Stimulated activated CD8-positive, alpha-beta memory T cell treated with anti-CD3 and anti-CD28 coated beads, Interleukin-15, amount 100 ng/mL, for 1 hour (primary cell): Measurements from ENCODE around the gene PRPSAP1.

Source experiments
- DNase-seq: peaks from one replicate; pipeline ENCODE4 v3.0.0-alpha.2; 2020; ENCODE audit warnings: low read depth

PRPSAP1 gene

DNA sequence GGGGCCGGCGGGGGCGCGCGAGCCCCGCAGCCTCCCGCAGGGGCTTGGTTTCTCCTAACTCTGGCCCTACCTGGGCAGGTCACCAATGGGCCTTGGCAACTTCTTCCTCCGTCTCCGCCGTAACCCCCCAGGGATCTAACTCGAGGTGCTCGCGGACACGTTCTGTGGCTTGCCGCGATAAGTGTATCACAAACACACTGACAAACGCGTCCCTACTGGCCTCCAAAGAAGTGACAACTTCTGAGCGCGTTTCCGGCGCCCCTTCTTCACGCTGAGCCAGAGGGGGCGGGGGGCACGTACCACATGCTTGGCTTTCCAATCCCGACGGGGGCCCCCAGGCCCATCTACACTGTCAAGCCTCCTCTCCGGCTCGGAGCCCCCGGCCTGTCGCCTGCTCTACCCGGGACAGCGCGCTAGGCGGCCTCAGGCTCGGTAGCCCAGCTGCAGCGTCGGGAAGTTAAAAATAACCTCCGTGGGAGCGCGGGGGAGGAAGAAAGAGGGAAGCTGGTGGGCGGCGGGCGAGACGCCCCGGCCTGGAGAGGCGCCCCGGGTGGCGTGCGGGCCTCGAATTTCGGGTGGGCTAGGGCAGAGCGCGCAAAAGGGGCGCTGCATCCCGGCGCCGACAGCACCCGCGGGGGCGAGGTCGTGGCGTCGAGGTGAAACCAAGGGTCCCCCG, 30.0 kb upstream of the PRPSAP1 start:
- DNase-seq, result peak; percentile 7

DNA sequence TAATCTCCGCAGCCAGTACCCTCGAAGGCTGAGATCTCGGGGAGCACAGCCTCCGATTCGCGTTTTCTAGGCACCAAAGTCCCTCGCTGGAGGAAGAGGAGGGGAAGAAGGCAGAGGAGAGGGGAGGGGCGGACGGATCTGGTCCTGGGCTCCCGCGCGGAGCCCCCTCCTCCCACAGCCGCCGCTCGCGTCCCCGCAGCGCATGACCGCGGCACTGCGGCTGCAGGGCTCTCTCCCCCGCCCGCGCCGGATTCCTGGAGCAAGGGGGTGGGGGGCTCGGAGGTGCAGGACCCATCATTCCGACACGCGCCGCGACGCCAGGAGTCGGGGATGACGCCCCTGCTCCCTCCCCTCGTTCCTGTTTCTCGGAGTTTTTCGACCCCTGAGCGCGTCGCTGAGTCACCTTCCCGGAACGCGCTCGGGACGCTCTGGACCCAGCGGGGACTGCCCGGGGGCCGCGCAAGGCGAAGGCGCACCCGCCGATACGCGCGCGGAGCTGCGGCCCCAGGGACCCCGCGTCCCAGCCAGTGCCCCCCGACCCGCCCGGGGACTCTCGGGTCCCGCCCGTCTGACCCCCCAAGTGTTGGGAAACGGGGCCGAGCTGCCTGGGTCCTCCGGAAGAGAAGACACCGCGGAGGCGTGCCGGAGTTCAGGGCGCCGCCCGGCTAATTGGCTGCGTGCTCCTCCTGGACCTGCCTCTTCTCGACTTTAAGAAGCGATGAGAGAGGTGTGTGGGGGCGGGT, 29.3 kb upstream of the PRPSAP1 start:
- peak; percentile 16 for DNase-seq

DNA sequence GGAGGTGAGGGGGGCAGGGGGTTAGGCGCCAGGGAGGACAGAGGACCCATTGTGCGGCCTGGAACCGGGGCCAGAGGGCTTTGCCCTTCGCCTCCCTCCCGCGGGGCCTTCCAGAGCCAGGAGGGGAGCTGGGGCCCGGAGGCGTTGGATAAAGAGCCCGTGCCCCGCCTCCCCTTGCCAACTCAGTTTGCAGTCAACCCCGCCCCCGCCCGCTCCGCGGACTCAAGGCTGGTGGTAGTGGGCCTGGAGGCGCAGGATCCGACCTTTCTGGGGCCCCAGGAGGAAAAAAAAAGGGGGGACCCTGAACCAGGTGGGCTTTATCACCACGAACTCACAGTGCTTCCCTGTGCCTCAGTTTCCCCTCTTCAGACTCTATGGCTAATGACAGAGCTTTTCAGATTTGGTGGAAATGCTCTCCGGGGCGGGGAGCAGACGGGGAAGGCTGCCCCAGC, 28.7 kb upstream of the PRPSAP1 start:
- DNase-seq, result no peak

DNA sequence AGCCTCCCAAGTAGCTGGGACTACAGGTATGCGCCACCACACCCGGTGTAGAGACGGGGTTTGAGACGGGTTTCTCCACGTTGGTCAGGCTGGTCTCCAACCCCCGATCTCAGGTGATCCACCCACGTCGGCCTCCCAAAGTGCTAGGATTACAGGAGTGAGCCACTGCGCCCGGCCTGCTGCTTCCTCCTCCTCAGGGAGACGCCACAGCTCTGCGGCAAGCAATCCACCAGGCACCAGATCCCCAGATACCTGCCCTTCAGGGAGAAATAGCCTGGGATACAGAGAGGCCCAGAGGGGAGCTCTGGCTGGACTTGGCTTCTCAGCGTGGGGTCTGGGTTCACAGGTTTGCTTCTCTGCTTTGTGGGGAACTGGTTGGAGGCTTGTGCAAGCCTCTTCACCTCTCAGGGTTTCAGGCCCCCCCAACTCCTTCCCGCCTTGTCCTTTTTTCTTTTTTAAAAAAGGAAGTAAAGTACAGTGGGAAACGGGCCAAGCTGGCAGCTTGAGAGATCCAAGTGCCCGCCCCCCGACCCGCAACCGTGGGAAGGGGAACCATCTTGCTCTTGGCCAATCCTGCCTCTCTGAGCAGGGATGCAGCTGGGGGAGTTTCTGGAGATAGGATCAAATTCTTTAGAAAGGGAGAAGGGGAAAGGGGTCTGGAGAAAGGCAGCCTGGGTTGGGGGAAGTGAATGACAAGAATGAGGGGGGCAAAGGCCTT, 28.1 kb upstream of the PRPSAP1 start:
- no peak for DNase-seq

DNA sequence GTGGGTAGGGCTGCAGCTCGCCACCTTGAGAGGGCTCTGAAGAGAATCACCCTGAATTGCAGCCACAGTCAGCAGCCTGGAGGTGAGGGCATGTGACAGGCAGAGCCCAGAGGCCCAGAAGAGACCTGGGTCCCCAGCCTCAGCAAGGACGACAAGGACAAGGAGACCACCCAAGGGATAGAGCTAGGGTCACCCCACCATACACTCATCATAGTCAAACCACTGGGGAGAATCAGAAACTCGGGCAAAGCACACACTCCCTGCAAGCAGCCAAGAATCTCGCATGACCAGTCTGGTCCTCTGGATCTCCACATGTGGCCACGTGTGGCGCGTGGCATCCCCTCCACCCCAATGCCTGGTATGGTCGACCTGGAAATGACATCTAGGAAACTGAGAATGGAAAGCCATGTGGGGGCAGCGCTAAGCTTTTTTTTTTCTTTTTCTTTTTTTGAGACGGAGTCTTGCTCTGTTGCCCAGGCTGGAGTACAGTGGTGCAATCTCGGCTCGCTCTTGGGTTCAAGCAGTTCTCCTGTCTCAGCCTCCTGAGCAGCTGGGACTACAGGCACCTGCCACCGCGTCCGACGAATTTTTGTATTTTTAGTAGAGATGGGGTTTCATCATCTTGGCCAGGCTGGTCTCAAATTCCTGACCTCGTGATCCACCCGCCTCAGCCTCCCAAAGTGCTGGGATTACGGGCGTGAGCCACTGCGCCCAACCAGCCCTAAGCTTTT, 26.1 kb upstream of the PRPSAP1 start:
- no peak for DNase-seq

DNA sequence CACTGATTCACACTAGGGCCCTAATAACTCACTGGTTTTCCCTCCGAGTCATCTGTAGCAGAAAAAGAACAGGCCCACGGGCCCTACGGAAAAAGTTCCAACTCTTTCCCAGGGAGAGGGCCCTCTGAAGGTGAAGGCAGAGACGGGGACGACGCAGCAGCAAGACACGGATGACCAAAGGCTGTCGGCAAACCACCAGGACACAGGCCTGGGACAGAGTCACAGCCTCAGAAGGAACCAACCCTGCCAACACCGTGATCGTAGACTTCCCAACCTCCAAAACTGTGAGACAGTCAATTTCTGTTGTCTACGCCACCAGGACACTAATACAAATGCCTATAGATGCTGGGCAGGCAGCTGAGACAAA, 25.5 kb upstream of the PRPSAP1 start:
- DNase-seq, result no peak

DNA sequence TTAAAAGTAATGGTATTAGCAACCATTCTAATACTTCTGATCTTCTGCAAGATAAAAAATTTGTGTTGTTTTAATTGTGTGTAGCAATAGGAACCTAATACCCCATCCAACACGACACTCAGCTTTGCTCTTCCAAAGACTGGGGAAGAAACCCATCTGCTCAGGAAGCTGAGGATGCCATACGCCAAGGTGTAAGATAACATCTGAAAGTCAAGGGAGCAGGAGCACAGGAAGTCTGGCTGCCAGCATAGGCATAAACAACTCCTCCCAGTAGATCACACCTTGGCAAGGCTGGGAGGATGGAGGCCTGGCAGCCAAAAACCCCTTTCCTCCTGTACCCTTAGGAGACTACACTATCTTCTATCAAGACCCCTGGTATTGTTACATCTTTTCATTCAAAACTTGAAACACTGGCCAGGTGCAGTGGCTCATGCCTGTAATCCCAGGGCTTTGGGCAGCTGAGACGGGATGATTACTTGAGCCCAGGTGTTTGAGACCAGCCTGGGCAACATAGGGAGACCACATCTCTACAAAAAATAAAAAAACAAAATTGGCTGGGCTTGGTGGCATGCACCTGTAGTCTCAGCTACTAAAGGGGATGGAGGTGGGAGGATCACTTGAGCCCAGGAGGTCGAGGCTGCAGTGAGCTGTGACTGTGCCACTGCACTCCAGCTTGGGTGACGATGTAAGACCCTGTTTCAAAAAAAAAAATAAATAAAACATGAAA, 25.0 kb upstream of the PRPSAP1 start:
- DNase-seq, result no peak

DNA sequence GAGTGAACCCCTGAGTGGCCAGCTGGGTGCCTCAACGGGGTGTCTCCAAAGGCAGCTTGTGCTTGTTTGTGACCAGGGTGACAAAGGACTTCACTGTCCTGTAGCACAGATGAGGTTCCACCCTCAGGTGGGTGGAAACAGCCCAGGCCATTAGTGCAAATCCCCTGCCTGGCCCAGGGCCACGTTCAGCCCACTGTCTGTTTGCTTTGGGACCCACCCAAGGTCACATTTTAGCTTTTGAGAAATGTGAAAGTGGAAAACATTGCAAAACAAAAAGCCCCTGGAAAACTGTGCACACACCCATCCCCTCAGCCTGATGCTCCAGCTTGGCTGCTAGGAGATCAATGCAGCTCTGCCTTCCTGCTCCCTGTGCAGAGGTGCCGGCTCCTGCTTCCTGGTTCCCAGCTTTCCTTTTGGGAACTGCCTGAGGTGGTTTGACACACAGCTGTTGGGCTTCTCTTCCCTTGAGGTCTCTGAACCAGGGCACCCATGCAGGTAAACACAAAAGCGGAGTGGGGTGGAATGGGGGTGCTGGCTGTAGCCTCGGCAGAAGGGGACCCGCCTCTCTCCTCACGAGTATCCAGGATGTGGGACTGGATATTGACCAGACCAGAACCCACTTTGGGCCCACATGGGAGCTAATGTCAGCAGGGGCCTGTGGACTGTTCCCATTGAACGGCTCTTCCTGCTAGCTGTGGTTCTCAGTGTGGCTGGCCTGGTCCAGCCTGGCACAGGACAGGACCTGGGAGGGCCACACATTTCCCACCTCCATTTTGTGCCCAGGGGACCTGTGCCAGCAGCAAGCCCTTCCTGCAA, 22.8 kb upstream of the PRPSAP1 start:
- DNase-seq, result no peak

DNA sequence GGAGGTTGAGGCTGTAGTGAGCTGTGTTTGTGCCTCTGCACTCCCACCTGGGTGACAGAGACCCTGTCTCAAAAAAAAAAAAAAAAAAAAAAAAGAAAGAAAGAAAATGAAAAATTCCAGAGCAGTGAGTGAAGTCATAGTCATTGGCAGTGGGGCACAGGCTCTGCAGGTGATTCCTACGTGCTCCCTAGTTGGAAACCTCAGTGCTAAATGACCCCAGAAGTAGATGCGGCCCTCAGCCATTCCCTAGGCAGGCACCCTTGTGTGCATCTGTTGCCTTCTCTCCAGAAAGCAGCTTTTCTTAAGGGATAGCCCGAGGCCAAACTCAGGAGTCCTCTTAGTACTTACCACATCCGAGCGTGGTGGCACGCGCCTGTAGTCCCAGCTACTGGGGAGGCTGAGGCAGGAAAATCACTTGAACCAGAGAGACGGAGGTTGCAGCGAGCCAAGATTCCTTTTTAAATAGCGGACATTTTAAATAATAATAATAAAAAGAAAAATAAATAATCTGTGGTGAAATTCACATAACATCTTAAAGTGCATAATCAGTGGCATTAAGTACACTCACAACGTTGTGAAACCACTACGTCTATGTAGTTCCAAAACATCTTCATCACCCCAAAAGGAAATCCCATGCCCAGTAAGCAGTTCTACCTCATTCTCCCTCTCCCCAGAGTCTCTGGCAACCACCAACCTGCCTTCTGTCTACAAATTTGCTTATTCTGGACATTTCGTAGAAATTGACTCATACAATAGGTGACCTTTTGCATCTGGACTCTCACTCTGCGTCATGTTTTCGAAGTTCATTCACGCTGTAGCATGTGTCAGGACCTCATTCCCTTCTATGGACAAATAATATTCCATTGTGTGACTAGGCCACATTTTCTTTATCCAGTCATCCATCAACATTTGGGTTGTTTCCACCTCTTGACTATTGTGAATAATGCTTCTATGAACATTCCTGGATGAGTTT, 18.2 kb upstream of the PRPSAP1 start:
- DNase-seq, result no peak

DNA sequence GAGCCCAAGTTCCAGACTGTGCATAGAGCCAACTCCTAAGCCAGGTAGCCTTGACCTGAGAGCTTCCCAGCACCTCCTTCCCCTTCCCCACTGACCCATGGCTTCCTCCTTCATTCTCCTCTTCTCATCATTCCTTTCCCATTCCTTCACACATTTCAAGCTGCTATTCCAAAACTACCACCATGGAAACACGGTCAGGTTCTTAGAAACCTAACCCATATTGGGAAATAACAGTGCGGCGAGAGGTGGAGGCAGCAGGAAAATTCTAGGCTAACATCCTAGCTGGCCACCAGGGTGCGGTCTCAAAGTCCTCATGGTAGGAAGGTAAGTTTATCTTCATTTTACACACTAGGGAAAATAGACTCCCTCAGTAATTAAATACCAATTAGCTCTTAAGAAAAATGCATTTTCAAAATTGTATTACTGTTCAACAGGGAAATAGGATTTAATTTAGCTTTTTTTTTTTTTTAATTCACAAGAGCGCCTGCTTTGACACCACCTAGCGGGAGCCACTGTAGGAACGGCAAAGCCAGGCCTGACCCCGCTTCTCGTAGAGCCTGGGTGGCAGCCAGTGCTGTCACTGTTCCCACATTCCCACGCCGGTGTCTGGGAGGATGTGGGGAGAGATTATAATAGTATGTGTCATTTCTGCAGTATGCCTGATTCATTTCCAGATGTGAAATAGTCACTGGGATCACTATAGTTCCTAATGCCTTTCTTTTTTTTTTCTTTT, 16.7 kb upstream of the PRPSAP1 start:
- no peak for DNase-seq

DNA sequence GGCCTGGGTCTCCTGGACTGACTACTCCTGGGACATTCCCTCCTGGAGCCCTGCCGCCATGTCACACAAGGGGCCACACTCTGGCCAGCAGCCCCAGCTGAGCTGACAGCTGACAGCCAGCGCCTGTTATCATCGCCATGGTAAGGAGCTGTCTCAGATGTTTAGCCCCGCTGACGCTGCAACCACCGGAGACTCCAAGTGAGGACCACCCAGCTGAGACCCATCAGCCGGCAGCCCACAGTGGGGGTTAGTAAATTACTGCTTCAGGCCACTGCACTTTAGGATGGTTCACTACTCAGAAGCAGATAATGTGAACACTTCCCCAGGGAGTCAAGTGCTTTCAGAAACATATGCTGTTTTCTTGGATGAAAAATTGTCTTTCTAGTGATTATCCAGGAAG, 16.1 kb upstream of the PRPSAP1 start:
- no peak for DNase-seq

DNA sequence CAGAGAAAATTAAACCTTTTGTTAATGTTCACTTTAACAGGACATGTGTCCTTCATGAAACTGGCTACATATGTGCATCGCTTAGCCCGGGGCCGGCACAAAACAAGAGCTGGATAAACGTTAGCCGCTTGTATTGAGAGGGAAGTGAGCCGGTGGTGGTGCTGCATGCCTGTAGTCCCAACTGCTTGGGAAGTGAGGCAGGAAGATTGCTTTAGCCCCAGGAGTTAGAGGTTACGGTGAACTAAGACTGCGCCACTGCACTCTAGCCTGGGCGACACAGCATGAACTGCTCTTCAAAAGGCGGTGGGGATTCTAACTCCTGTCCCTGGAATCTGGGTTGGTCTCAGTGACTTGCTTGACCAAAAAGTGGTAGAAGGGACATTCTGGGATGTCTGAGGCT, 15.7 kb upstream of the PRPSAP1 start:
- no peak for DNase-seq

DNA sequence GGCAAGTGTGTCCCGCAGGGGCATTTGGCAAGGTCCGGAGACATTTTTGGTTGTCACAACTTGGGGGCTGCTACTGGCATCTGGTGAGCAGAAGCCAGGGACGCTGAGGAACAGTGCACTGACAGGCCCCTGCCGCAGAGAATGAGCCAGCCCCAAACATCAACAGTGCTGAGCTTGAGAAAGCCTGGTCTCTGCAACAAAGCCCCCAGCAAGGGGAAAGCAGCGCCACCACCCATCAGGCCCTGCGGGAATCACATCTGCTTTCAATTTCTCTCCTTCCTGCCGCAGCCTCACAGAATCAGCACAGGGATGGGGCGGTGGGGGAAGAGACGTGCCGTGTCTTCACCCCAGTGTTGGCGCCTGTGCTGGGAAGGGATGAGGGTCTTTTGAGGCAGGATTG, 14.8 kb upstream of the PRPSAP1 start:
- no peak for DNase-seq

DNA sequence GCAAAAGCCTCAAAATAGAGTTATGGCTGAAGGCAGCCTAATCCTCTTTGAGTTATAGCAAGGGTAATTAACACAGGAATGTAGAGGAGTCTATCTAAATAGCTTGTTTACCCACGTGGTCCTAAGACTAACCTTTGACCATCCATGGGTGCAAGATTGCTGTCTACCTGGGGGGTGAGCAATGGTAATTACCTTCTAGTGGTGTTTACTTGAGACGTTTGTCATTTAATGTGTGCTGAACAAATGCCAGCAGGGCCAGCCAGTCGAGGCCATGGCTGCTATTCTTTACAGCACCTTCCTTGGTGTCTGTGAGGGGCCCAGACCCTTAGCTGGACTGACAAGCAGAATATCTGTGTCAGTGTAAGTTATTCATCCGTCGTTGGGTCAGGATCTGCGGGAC, 13.9 kb upstream of the PRPSAP1 start:
- no peak for DNase-seq

DNA sequence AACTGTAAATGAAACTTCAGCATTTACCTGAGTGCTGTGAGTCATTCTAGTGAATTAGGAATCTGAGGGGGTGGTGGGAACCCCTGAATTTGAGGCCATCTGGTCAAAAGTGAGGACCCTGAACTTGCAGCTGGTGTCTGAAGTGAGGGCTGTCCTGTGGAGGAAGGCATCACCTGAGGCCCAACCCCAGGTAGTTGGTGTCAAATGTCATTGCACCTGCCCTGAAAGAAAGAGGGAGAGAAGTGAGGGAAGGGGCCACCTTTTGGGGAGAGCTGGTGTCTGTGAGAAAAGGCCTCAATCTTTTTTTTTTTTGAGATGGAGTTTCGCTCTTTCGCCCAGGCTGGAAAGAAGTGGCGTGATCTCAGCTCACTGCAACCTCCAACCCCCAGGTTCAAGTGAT, 12.5 kb upstream of the PRPSAP1 start:
- DNase-seq, result no peak

DNA sequence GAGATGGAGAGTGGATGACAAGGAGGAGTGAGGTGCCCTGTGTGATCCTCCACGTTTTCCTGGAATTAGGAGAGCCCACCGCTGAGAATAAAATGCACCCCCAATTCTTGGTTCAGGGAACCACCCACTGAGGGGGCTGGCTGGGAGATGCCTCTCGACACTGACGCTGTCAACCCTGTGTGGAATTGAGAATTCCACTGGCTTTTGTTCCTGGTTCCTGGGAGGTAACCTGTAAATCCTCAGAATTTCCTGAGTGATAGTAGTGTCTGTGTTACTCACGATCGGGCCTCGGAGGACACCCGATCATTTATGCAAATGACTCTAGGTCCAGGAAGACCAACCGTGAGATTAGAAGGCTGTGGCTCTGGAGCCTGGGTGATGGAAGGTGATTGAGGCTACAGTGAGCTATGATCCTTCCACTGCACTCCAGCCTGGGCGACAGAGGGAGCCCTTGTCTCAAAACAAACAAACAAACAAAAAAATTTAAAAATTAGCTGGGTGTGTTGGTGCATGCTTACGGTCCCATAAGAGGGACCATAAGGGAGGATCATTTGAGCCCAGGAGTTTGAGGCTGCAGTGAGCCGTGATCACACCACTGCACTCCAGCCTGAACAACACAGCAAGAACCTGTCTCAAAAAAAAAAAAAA, 11.7 kb upstream of the PRPSAP1 start:
- DNase-seq, result no peak

DNA sequence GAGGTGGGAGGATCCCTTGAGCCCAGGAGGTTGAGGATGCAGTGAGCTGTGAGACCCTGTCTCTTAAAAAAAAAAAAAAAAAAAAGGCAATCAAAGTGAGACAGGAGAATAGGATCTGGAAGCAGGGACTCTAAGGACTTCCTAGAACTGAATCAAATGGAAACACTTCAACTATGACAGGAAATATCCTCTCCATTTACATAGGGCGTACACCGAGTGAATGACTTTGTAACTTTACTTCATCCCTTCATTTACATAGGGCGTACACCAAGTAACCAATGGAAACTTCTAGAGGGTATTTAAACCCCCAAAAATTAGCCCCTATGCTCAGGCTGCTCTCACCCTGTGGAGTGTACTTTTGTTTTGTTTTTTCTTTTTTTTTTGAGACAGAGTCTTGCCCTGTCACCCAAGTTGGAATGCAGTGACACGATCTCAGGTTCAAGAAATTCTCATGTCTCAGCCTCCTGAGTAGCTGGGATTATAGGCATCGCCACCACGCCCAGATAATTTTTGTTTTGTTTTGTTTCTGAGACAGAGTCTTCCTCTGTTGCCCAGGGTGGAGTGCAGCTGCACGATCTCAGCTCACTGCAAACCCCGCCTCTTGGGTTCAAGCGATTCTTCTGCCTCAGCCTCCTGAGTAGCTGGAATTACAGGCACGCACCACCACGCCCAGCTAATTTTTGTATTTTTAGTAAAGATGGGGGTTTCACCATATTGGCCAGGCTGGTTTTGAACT, 9.6 kb upstream of the PRPSAP1 start:
- no peak for DNase-seq

DNA sequence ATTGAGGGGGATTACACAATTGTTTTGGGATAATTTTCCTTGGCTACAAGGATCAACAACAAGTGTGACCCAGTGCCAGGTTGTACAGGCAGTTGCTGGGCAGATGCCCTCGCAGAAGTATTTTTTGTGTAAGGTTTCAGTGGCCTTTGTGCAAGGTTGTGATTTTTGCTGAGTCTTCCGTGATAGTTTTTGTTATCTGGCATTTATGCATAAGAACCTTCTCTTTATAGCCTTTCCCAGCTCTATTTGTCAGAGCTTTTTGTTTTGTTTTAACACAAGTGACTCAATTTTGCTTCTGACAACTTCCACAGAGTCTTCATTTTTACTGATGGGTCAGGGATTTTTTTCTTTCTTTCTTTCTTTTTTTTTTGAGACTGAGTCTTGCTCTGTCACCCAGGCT, 6.7 kb upstream of the PRPSAP1 start:
- no peak for DNase-seq
